ENCODE data around the gene NBEA.
"Not testable (repeated sequence)": the region's sequence is repeated elsewhere in the genome, so short reads cannot be mapped to it uniquely, and the experiment has no call there.

The NBEA gene

DNA sequence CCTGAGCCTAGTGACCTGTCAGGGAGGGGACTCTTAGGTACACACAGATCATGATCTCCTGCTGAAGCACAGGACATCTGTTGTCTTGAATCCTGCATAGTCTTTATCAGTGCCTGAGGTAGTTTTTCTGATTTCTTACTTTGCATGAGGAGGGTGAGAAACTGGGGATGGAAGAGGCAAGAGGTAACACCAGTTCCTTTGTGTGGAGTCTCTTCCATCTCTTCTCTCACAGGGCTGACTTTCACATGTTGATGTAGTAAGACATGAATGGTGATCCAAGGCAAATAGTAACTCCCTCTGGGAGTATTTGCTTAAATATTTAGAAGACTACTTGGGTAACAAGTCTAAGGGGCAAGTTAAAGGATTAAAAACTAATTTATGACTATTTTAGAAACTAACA lies 9.5 kb downstream of the NBEA start:
- DNase-seq: no peak

DNA sequence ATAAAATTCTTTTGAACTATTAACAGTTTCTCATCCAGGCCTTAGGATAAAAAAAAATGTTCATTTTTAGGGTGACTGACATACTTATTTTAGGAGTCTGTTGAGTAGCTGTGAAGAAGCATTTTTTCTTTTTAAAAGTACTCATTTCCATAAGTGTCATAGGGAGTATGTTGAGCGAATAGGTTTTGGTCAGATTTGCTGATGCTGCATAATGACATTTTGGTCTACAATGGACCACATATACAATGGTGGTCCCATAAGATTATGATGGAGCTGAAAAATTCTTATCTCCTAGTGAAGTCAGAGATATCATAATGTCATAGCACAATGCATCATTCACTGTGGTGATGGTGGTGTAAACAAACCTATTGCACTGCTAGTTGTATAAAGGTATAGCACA lies 17.4 kb downstream of the NBEA start:
- no peak for DNase-seq

GRCh38 chr13:34964558-34964957 lies 22.5 kb downstream of the NBEA start:
- no peak for DNase-seq

DNA sequence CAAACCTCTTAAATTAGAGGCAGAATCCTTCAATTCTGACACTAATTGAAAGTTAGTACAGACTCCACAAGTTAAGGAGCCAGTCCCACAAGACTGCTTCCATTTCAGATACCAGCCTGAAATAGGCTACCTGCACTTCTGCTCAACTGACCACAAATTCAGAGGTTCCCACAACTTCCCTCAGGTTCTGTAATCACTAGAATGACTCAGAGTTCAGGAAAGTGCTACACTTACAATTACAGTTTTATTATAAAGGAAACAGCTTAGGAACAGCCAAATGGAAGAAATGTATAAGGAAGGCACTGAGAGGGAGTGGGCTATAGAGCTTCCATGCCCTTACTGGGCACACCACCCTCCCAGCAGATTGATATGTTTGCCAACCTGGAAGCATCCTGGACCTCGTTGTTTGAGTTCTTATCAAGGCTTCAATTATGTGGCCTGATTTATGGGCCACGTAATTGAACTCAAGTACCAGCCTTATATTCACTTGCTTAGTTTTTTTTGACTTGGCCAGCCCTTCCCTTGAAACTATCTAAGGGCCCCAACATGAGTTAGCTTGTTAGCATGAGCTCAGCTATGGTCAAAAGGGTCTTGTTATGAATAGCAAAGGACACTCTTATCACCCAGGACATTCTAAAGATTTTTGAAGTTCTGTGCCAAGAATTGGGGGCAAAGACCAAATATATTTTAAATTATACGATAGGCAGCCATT lies 25.9 kb downstream of the NBEA start:
- no peak for DNase-seq

DNA sequence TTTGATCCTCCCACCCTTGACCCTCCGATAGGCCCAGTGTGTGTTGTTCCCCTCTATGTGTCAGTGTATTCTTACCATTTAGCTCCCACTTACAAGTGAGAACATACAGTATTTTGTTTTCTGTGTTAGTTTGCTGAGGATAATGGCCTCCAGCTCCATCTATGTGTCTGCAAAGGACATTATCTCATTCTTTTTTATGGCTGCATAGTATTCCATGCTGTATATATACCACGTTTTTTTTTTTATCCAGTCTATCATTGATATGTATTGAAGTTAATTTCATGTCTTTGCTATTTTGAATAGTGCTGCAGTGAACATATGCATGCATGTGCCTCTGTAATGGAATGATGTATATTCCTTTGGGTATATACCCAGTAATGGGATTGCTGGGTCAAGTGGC lies 27.5 kb downstream of the NBEA start:
- DNase-seq: not testable (repeated sequence)

- no peak for DNase-seq
These were observed 28.9 kb downstream of the NBEA start for GRCh38 chr13:34970961-34971360.

DNA sequence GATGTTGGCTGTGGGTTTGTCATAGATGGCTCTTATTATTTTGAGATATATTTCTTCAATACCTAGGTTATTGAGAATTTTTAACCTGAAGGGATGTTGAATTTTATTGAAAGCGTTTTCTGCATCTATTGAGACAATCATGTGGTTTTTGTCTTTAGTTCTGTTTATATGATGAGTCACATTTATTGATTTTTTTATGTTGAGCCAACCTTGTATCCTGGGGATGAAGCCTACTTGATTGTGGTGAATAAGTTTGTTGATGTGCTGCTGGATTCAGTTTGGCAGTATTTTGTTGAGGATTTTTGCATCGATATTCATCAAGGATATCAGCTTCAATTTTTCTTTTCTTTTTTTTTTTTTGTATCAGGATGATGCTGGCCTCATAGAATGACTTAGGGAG lies 29.4 kb downstream of the NBEA start:
- no peak for DNase-seq

DNA sequence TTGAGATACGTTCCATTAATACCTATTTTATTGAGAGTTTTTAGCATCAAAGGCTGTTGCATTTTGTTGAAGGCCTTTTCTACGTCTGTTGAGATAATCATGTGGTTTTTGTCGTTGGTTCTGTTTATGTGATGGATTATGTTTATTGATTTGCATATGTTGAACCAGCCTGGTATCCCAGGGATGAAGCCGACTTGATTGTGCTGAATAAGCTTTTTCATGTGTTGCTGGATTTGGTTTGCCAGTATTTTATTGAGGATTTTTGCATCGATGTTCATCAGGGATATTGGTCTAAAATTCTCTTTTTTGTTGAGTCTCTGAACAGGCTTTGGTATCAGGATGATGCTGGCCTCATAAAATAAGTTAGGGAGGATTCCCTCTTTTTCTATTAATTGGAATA lies 43.1 kb downstream of the NBEA start:
- not testable (repeated sequence) for DNase-seq

GRCh38 chr13:34988330-34988791 lies 46.3 kb downstream of the NBEA start:
- no peak for DNase-seq

- DNase-seq: no peak
These were observed 48.5 kb downstream of the NBEA start for GRCh38 chr13:34990399-34991214.

GRCh38 chr13:34993470-34993869 lies 51.4 kb downstream of the NBEA start:
- no peak for DNase-seq

GRCh38 chr13:35003734-35004133 lies 61.7 kb downstream of the NBEA start:
- DNase-seq: not testable (repeated sequence)

DNA sequence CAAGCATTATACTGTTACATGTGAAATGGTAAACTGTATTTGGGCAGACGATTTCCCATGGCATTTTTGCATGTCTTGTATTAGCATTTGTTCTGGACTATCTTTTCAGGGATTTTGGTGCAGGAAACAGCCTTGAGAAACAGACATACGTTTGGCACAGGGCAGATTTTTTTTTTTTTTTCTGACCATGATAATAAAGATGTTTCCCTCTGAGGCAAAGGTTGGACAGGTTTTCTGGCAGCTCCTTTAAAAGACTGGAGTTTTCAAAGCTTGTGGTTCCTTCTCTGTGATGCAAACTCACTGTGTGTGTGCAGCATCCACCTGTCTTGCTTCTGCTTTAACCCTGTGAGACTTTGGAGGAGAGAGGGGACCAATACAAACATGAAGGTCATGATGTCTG lies 63.0 kb downstream of the NBEA start:
- DNase-seq: no peak

DNA sequence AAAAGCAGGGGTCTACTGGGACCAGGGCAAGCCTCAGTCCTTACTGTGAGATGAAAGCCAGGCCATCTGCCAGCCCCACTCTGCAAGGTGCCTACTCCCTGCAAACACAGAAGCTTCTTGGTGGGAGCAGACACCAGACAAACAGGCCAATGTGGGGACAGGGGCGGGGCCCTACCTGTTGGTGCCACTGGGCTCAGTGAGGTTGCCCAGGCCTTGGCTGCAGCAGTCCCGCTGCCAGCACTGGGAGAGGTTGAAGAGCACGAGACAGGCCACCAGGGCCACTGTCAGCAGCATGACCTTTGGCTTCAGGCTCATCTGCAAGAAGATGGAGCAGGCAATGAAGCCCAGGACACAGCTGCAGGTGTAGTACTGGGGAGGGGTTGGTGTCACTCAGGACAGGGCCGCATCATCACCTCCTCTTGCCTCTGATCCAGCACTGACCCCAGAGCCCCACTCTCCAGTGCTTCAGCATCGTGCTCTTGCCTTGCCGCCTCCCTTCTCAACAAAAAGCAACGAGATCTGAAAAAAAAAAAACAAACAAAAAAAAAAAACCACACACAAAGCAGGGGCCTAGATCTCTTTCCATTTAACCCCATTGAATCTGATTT lies 72.6 kb downstream of the NBEA start:
- no peak for DNase-seq

DNA sequence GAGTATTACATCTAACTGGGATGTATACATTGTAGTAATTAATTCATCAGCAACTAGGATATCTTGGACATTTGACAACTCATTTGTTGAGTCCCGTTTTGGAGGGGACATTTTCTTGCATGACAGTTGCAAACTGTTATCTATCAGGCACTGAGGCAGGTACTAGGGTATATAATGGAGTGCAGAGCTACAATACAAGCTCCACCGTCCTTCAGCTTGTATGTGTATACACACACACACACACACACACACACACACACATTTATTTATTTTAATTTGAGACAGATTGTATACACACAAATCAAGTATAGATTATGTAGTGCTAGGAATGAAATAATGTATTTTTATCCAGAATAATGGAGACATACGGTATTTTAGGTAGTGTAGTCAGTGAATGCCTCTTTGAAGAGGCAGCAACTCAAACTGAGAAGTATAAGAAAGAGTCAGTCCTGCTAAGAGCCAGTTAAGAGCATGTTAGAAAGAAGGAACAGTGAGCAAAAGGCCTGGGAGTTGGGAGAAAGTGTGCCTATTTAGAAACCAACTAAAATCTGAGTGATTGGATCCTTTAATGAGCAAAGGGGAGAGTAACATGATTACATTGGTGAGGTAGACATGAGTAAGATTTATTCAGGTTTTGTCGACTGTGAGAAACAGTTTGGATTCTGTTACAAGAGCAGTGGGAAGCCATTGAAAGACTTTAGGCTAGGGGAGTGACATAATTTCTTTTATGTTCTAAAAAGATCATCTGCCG lies 74.5 kb downstream of the NBEA start:
- no peak for DNase-seq

- DNase-seq: no peak
These were observed 83.2 kb downstream of the NBEA start for GRCh38 chr13:35025314-35025713.

DNA sequence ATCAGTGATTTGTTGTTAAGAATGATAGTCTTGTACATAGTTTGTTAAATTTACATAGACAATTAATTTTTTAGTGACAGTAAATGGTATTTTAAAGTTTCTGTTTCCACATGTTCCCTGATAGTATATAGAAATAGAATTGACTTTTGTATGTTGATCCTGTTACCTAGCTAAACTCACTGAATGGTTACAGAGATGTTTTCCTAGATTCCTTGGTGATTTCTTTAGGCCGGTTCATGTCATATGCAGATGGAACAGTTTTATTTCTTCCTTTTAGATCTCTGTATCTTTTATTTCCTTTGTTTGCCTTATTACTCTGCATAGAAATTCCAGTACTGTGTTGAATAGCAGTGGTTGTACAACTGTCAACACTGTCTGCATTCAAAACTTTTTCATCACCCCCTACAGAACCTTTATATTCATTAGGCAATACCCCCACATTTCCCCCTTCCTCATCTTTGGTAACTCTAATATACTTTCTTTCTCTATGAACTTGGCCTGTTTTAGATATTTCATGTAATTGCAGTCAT lies 86.3 kb downstream of the NBEA start:
- no peak for DNase-seq

DNA sequence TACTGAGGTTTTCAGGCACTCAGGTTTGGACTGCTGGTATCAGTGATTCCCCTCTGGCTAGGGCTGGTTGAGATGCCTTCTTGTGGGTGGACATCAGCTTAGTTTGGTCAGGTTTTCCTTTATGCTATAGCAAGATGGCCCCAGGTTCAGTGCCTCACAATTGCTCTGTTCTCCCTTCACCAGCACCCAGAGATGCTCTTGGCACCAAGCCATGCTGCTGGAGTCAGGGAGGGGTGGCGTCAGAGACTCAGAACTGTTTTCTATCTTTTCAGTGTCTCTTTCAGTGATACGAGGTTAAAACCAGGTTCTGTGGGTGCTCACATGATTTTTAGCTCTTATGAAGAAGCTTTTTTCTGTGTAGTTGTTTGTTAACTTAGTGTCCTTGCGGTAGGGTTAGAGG lies 96.9 kb downstream of the NBEA start:
- DNase-seq: no peak

GRCh38 chr13:35046587-35046986 lies 104.5 kb downstream of the NBEA start:
- DNase-seq: no peak

DNA sequence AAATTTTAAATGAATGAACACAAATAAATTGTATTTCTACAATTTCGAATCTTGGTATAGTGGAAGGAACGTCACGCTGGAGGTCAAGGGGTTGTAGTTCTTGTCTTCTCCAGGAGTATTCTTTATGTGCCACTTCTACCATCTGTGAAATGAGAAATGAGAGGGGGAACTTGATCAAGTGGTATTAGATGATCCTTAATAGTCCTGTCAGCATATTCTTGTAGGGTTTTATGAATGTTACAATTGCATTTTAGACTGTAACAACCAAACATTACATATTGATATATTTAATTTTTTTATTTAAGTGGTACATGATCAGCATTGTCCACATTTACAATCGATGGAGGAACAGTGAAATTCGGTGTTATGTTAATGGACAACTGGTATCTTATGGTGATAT lies 113.6 kb downstream of the NBEA start:
- DNase-seq: no peak

DNA sequence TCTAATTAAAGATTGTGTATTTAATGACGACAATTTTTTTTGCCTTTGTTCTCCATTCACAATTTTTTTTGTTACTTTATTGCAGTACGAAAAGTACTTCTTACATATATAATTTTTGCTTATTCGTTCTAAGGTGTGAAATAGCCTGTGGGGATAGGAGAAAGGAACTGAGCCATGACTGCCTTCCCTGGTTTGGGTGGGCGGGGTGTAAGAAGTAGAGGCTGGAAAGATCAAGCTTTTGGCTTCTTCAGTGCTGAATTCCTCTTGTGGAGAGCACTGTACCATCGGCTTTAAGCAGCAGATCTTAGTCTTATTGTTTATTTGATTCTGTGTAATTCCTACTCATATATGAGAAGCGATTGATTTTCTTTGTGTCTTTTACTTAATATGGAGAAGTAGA lies 115.8 kb downstream of the NBEA start:
- no peak for DNase-seq

DNA sequence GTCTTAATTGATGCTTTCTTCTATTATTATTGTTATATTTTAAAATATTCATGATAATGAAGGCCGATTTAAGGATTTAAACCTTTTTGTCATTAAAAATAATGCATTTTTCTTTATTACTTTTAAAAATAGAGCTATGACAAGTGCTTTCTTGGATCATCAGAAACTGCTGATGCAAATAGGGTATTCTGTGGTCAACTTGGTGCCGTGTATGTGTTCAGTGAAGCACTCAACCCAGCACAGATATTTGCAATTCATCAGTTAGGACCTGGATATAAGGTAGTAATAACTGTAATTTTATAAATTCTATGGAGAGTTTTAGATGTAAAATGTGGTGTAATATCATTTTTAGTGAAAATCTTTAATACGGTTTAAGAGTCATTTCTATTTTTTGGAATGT lies 116.5 kb downstream of the NBEA start:
- not testable (repeated sequence) for DNase-seq

DNA sequence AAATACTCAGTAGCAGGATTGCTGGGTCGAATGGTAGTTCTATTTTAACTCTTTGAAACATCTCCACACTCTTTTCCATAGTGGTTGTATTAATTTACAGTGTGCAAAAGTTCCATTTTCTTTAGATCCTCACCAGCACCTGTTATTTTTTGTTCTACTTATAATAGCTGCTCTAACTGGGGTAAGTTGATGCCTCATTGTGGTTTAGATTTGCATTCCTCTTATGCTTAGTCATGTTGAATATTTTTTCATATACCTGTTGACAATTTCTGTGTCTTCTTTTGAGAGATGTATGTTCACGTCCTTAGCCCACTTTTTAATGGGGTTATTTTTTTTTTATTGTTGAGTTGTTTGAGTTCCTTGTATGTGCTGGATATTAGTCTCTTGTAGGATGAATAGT lies 144.6 kb downstream of the NBEA start:
- no peak for DNase-seq

All from NCI-H2029 (cell line).